HG03442 (cell line): Measurements from ENCODE around the gene ZNF74.

Experiments
- ATAC-seq: cut with Tn5 transposase; IDR thresholded peaks from one replicate; pipeline ENCODE4 v1.9.1; 2021; ENCODE audit warnings: mild to moderate bottlenecking, moderate library complexity; ENCODE audit not compliant: unreplicated experiment

The ZNF74 gene

DNA sequence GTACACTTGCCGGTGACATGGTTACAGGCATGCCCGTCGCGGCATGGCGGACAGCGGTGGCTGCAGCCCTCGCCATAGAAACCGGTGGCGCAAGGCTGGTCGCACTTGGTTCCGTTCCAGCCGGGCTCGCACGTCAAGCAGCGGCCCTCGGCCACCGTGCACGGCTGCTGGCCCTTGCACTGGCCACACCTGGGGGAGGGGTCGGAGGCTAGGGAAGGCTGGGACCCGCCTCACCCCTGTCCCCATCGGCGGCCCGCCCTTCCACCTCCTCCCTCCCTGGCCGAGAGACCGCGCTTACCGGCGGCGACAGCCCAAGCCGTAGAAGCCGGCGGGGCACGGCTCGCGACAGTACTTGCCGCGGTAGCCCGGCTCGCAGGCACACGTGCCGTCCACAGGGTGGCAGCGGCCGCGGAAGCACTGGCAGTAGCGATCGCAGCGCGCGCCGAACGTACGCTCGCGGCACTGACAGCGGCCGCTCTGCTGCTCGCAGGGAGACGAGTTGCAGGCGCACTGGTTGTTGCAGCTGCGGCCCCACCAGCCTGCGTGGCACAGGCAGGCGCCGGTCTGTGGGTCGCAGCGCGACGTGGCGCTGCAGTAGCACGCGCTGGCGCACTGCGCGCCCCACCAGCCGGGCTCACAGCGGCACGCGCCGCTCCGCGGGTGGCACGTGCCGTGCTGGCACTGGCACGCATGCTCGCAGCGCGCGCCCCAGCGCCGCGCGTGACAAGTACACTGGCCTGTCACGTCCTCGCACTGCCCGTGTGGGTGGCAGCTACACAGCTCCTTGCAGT lies 37.0 kb downstream of the ZNF74 start:
- ATAC-seq: no peak

DNA sequence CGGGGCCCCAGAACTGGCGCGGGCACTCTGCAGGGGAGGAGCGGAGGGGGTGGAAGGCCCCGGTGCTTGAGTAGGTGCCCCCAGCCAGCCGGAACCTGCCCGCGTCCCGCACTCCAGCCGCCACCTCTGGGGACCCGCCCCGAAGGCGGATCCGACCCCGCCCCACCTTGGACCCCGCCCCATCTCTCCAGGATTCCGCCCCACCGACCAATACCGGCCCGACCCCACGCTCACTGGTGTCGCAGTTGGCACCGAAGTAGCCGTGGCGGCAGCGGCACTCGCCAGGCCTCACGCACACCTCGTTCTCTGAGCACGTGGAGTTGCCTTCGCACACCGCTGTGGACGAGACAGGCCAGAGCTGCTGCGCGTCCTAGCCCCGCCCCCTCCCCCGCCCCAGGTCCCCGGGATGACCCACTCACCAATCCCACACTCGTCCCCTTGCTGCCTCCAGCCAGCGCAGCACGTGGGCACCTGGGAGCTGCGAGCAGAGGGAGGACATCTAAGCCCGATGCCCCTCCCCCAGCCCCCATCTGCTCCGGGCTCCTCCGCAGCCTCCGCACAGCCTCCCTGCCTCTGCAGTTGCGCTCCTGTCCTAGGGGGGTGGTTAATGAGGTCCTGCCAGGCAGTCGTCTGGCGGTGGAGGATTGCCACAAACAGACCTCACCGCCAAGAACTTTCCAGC lies 37.7 kb downstream of the ZNF74 start:
- no peak for ATAC-seq

GRCh38 chr22:20432244-20432686 lies 38.3 kb downstream of the ZNF74 start:
- no peak for ATAC-seq

GRCh38 chr22:20433191-20433590 lies 39.2 kb downstream of the ZNF74 start:
- no peak for ATAC-seq

GRCh38 chr22:20433686-20434241 lies 39.8 kb downstream of the ZNF74 start:
- ATAC-seq: no peak

GRCh38 chr22:20434264-20434751 lies 40.4 kb downstream of the ZNF74 start:
- no peak for ATAC-seq

- no peak for ATAC-seq
These were observed 40.8 kb downstream of the ZNF74 start for GRCh38 chr22:20434773-20435172.

- ATAC-seq: no peak
These were observed 41.7 kb downstream of the ZNF74 start for GRCh38 chr22:20435436-20436306.

DNA sequence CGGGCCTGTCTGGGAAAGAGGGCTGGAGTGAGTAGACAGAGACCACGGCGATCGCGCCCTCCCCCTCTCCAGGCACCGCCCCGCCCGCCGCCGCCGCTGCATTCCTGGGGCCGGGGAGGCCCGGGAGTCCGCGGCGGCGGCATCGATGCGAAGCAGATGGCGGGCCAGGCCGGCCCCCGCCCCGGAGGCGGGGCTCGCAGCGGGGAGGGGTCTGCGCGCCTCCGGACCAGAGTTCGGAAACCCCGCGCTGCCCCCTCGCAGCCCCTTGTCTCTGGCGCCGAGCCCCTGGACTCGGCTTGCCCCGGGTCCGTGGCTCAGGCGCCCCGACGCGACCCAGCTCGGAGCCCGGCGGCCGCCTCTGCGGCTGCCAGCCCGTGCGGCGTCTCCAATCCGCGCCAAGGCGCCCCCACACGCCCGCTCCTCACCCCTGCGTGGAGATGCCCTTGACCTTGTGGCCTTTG lies 42.4 kb downstream of the ZNF74 start:
- ATAC-seq: no peak

GRCh38 chr22:20436768-20437612 lies 43.0 kb downstream of the ZNF74 start:
- no peak for ATAC-seq

GRCh38 chr22:20437613-20438426 lies 43.9 kb downstream of the ZNF74 start, which contains the start of gene SCARF2:
Gene SCARF2, minus strand, starts transcription at chr22:20437825. Its CDS starts 71 bp downstream, at chr22:20437754.
- no peak for ATAC-seq

GRCh38 chr22:20438427-20438677 lies 44.4 kb downstream of the ZNF74 start:
- ATAC-seq: no peak

- ATAC-seq: no peak
These were observed 44.9 kb downstream of the ZNF74 start for GRCh38 chr22:20438678-20439492.

DNA sequence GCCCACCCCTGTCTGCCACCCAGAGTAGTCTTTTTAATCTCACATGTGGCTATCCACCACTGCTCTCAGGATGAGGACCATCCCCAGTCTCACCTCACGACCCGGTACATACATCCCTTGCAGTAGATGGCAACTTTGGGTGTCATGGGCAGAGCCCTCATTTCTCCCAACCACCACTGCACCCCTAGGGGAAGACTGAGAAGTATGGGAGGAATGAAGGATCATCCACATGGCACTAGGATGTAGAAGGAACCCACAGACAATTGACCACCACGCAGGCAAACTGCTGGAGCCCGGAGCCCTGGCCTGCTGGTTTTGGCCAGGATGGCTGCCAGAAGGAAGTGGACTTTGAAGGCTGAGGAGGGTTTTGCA lies 45.6 kb downstream of the ZNF74 start:
- ATAC-seq: no peak

GRCh38 chr22:20439928-20440575 lies 46.1 kb downstream of the ZNF74 start:
- ATAC-seq: no peak

DNA sequence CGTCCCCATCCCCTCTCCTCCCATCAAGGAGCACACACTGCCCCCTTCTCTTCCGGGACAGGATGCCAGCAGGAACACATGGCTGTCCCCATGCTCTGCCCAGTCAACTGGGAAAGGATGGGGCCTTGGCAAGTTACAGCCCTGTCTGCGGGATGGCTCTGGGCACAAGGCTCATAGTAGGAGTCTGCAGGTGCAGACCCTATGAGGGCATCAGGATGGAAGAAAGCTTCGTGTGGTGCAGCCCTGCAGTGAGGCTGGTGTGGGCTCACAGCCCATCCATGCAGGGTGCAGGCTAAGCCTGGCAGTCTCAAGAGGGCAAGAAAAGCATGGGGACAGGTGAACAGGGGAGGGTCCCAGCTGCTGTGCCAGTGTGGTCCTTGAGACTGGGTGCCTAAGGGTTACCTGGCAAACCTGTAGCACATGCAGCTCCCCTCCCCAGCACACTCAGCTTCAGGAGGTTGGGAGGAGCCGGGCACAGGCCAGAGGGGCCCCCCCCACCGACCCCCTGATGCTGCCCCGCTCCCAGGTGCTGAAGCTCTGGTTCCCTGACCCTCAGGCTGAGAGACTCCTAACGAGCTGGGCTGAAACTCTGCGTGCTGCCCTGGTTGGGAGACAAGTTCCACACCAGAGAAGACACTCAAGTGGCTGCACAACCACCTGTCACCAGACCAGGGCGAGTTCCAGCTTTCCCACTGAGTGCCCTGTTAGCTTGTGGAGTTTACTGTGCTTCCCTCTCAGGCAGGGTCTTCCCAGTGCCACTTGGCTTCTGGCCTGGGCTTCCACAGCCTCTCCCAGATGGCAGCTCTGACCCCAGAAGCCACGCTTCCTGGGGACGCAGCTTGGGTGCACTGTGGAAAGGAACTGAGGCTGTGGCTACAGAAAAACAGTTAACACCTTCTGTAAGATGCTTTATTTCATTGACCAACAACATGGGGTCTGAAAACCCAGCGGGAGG lies 47.0 kb downstream of the ZNF74 start:
- no peak for ATAC-seq
